GM19372 (cell line): Measurements from ENCODE around the gene PCMTD2.
A peak's percentile ranks its signal among the peaks of the same experiment; 100 is the strongest.
"Not testable (repeated sequence)": the region's sequence is repeated elsewhere in the genome, so short reads cannot be mapped to it uniquely, and the experiment has no call there.

Experiments used
- ATAC-seq: cut with Tn5 transposase; IDR thresholded peaks from one replicate; pipeline ENCODE4 v1.9.1; 2021; ENCODE audit warnings: mild to moderate bottlenecking, low read depth, moderate library complexity; ENCODE audit not compliant: unreplicated experiment

The PCMTD2 gene

DNA sequence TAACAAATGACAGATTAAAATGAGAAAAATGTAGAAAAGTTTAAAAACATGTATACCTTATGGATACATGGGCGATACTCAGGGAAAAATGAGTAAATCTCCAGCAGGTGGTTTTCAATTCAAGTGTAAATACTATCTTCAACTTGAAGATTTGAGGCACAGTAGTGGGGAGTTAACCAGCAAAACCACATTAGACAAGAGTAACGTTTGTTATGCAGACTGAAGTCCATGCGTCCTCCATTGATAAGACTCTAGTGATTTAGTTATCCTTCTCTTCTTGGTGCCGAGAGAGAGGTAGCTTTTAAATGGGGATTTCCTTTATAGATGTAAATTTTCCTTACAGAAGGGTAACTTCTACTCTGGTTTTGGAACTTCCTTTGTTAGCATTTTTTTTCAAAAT is 28.1 kb downstream of the PCMTD2 start:
- ATAC-seq = no peak

DNA sequence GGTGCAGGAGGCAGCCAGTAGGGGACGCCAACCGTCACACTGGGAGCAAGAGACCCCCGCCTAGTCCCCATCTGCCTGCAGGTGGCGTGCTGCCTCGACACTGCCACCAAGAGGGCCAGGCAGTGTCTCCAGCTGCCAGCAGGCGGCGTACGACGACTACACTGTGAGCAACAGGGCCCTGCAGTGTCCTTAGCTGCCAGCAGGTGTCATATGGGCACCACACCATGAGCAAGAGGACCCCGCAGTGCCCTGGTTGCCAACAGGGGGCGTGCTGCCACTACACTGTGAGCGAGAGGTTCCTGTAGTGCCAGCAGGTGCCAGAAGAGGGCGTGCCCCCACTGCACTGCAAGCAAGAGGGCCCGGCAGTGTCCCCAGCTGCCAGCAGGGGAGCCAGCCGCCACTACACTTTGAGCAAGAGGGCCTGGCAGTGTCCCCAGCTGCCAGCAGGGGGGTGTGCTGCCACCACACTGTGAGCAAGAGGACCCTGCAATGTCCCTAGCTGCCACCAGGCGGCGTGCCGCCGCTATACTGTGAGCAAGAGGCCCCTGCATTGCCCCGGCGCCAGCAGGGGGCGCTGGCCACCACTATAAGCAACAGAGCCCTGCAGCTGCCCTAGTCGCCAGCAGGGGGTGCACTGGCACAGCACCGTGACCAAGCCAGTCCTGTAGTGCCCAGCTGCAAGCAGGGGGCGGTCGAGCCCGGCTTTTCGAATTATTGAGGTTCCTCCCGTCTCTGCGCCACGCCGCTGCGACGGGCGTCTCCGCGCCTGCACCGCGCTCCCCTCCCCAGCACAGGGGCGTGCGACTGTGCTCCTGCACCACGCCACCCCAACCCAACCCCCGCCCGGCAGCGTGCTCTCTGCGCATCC is 30.3 kb downstream of the PCMTD2 start:
- peak; percentile 92 for ATAC-seq

DNA sequence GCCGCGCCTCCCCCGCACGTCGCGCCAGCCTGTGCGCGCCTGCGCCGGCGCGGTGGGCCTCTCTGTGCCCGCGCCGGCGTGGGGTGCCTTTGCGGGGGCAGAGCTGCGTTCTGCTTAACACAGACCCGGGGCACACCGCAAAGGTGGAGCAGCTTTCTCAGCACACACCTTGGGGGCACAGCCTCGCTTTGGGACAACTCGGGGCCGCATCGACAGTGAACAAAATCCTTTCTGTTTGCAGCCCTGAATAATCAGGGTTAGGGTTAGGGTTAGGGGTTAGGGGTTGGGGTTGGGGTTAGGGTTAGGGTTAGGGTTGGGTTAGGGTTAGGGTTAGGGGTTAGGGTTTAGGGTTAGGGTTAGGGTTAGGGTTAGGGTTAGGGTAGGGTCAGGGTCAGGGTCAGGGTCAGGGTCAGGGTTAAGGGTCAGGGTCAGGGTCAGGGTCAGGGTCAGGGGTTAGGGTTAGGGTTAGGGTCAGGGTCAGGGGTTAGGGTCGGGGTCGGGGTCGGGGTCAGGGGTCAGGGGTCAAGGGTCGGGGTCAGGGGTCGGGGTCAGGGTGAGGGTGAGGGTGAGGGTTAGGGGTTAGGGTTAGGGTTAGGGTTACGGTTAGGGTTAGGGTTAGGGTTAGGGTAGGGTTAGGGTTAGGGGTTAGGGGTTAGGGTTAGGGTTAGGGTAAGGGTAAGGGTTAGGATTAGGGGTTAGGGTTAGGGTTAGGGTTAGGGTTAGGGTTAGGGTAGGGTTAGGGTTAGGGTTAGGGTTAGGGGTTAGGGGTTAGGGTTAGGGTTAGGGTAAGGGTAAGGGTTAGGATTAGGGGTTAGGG is 31.1 kb downstream of the PCMTD2 start:
- ATAC-seq = not testable (repeated sequence)

DNA sequence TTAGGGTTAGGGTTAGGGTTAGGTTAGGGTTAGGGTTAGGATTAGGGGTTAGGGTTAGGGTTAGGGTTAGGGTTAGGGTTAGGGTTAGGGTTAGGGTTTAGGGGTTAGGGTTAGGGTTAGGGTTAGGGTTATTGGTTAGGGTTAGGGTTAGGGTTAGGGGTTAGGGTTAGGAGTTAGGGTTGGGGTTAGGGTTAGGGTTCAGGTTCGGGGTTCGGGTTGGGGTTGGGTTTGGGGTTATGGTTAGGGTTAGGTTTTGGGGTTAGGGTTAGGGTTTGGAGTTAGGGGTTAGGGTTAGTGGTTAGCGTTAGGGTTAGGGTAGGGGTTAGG is 31.7 kb downstream of the PCMTD2 start:
- ATAC-seq = not testable (repeated sequence)

GRCh38 chr20:64292167-64292566 is 36.6 kb downstream of the PCMTD2 start:
- ATAC-seq = not testable (repeated sequence)

GRCh38 chr20:64303086-64303485 is 47.5 kb downstream of the PCMTD2 start:
- not testable (repeated sequence) for ATAC-seq

DNA sequence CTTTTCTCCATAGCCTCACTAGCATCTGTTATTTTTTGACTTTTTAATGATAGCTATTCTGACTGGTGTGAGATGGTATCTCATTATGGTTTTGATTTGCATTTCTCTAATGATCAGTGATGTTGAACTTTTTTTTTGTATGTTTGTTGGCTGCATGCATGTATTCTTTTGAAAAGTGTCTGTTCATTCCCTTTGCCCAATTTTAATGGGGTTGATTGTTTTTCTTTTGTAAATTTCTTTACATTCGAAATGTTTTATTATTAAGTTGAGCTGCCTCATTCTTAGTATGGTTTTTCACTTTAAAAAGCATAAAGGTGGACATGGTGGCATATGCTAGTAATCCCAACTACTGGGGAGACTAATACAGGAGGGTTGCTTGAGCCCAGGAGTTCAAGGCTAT is 58.2 kb downstream of the PCMTD2 start:
- ATAC-seq = not testable (repeated sequence)

DNA sequence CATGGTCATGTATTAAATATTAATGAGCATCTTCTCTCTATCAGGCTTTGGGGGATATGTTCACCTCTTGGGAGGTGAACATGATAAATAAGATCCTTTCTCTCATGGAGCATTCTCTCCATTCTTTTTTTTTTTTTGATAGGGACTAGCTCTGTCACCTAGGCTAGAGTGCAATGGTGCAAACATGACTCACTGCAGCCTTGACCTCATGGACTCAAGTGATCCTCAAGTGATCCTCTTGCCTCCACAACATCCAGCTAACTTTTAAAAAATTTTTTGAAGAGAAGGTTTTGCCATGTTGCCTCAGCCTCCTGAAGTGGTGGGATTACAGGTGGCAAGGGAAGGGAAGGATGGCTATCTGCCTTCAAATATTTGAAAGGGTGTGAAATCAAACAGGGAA is 59.8 kb downstream of the PCMTD2 start:
- not testable (repeated sequence) for ATAC-seq

GRCh38 chr20:64315884-64316283 is 60.3 kb downstream of the PCMTD2 start:
- not testable (repeated sequence) for ATAC-seq

DNA sequence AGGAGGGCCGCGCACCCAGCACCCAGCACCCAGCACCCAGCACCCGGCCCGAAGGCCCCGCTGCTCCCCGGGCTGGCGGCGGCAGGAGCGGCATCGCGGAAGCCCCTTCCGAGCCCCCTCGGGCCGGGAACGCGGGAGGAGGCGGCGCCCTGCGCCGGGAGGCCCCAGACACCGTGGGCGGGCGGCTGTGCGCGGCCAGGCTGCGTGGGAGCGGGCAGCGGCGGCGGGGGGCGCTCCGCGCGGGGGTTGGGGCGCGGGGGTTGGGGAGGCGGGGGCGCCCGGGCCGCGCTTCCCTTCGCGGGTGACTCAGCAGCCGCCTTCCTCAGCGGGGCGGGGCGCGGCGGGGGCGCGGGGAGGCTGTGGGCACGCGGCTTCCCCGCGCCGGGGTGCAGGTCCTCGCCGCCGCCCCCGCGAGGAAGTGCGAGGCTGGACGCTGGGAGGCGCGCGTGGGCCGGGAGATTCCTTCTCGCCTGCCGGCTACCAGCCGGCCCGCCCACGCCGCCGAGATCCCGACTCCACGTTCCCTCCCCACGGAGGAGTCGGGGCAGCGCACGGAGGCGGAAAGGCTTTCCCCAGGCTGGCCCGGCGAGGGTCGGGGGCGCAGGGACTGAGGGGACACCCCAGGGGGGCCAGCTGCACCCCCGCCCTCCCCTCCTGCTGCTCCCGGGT is 61.0 kb downstream of the PCMTD2 start:
- ATAC-seq = not testable (repeated sequence)

DNA sequence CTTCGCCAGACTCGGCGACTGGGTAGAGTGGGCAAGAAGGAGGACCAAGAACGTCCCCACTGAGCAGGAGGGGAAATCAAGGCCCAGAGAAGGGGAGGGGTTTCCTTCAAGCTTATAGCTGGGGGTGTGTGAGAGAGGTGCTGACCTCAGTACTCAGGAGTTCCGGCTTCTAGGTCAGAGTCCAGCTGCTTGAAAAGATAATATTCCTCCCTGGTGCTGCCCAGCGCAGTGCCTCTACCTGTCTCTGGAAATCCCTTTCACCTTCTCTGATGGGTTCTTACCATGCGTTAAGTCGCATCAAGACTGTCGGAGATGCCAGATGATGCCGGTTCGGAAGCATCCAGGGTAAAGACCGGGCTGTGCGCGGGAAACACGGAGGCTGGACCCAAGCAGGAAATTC is 61.8 kb downstream of the PCMTD2 start:
- ATAC-seq = not testable (repeated sequence)

GRCh38 chr20:64318056-64318455 is 62.5 kb downstream of the PCMTD2 start:
- ATAC-seq = not testable (repeated sequence)

- ATAC-seq = not testable (repeated sequence)
Observed at GRCh38 chr20:64322031-64322789, 66.7 kb downstream of the PCMTD2 start.
